GM13977 (cell line): ENCODE measurements around the gene DOCK11.
"Not testable (repeated sequence)": the region's sequence is repeated elsewhere in the genome, so short reads cannot be mapped to it uniquely, and the experiment has no call there.

Experiments used
- DNase-seq: peaks from one replicate; pipeline ENCODE4 v3.0.0; 2012; ENCODE audit warnings: low spot score
- CTCF ChIP-seq: IDR thresholded peaks from 2 replicates; pipeline ENCODE4 v1.5.1; 2012; ENCODE audit warnings: mild to moderate bottlenecking, control low read depth; ENCODE audit not compliant: insufficient read depth; ENCODE audit errors: extremely low read depth, missing control alignments
- in situ Hi-C: fragments of 300-500 bp; cut with MboI; formaldehyde crosslinking; loops from one replicate; pipeline ENCODE4 v1.12.0; 2022; ENCODE audit warnings: low sequenced_read_pairs, low pct_unique_long_range_greater_than_20kb, mixed read lengths, inconsistent platforms; ENCODE audit not compliant: unreplicated experiment

DOCK11 gene

GRCh38 chrX:118714521-118714920, 218.9 kb downstream of the DOCK11 start:
- no peak for TF ChIP-seq CTCF
- in situ Hi-C loops, result no loop called here
- no peak for DNase-seq

- in situ Hi-C loops, DNase-seq: not testable (repeated sequence)
These were observed 220.3 kb downstream of the DOCK11 start for GRCh38 chrX:118715917-118716316.

GRCh38 chrX:118716833-118717232, 221.2 kb downstream of the DOCK11 start:
- in situ Hi-C loops, DNase-seq: not testable (repeated sequence)

GRCh38 chrX:118717678-118718391, 222.2 kb downstream of the DOCK11 start:
- in situ Hi-C loops, result no loop called here
- DNase-seq, result no peak
- no peak for TF ChIP-seq CTCF

- no peak for TF ChIP-seq CTCF
- in situ Hi-C loops, result no loop called here
- DNase-seq, result no peak
These were observed 223.1 kb downstream of the DOCK11 start for GRCh38 chrX:118718737-118719136.

GRCh38 chrX:118720058-118720707, 224.6 kb downstream of the DOCK11 start:
- DNase-seq, result no peak
- in situ Hi-C loops, result no loop called here
- TF ChIP-seq CTCF, result no peak

- TF ChIP-seq CTCF, result no peak
- DNase-seq, result no peak
- in situ Hi-C loops, result no loop called here
These were observed 227.8 kb downstream of the DOCK11 start for GRCh38 chrX:118723376-118723775.
